ENCODE results near the gene POFUT2.

The POFUT2 gene

GRCh38 chr21:45244799-45245340 lies 42.8 kb downstream of the POFUT2 start:
- CTCF ChIA-PET, result no interaction called here
- DNase-seq (ENCODE audit: low read depth, low spot score), result no peak
- TF ChIP-seq, protein P1, sequence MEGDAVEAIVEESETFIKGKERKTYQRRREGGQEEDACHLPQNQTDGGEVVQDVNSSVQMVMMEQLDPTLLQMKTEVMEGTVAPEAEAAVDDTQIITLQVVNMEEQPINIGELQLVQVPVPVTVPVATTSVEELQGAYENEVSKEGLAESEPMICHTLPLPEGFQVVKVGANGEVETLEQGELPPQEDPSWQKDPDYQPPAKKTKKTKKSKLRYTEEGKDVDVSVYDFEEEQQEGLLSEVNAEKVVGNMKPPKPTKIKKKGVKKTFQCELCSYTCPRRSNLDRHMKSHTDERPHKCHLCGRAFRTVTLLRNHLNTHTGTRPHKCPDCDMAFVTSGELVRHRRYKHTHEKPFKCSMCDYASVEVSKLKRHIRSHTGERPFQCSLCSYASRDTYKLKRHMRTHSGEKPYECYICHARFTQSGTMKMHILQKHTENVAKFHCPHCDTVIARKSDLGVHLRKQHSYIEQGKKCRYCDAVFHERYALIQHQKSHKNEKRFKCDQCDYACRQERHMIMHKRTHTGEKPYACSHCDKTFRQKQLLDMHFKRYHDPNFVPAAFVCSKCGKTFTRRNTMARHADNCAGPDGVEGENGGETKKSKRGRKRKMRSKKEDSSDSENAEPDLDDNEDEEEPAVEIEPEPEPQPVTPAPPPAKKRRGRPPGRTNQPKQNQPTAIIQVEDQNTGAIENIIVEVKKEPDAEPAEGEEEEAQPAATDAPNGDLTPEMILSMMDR (IDR thresholded peaks at IDR 0.05; ENCODE audit: insufficient read depth, low read length, missing control alignments), result no peak
- H3K4me3 ChIP-seq (ENCODE audit: low read depth, low read length), result no peak overlapping the region
- POLR2A ChIA-PET, result no interaction called here

GRCh38 chr21:45243603-45244002 lies 44.1 kb downstream of the POFUT2 start:
- no peak overlapping the region for H3K4me3 ChIP-seq (ENCODE audit: low read depth, low read length)
- ChIA-PET POLR2A (no interaction called here), CTCF (no interaction called here)
- TF ChIP-seq, protein P1 (IDR thresholded peaks at IDR 0.05; ENCODE audit: insufficient read depth, low read length, missing control alignments), result no peak
- no peak for DNase-seq (ENCODE audit: low read depth, low spot score)

- TF ChIP-seq, protein P1 (IDR thresholded peaks at IDR 0.05; ENCODE audit: insufficient read depth, low read length, missing control alignments), result no peak
- POLR2A ChIA-PET, result no interaction called here
- no peak for DNase-seq (ENCODE audit: low read depth, low spot score)
- H3K4me3 ChIP-seq (ENCODE audit: low read depth, low read length), result no peak overlapping the region
- CTCF ChIA-PET, result no interaction called here
Observed at GRCh38 chr21:45241357-45241756, 46.3 kb downstream of the POFUT2 start.

GRCh38 chr21:45237401-45237800 lies 50.3 kb downstream of the POFUT2 start:
- ChIA-PET CTCF (interaction anchor here (1.0 to 1.3 kb wide), 2 partner anchors 70 to 98 kb away, joined by 3 to 6 read pairs; no protein-coding TSS in a partner anchor), POLR2A (no interaction called here)
- no peak for DNase-seq (ENCODE audit: low read depth, low spot score)
- H3K4me3 ChIP-seq (ENCODE audit: low read depth, low read length), result no peak overlapping the region
- TF ChIP-seq, protein P1 (IDR thresholded peaks at IDR 0.05; ENCODE audit: insufficient read depth, low read length, missing control alignments), result no peak

GRCh38 chr21:45236481-45236880 lies 51.2 kb downstream of the POFUT2 start:
- DNase-seq (ENCODE audit: low read depth, low spot score), result no peak
- ChIA-PET CTCF (interaction anchor here (1.0 to 1.7 kb wide), 3 partner anchors 69 to 98 kb away, joined by 3 to 6 read pairs (median 5); no protein-coding TSS in a partner anchor), POLR2A (no interaction called here)
- TF ChIP-seq, protein P1 (IDR thresholded peaks at IDR 0.05; ENCODE audit: insufficient read depth, low read length, missing control alignments), result no peak
- no peak overlapping the region for H3K4me3 ChIP-seq (ENCODE audit: low read depth, low read length)

- CTCF ChIA-PET, result interaction anchor here (1.7 kb wide), 1 partner anchor 95 kb away, joined by 5 read pairs; no protein-coding TSS in a partner anchor
- DNase-seq (ENCODE audit: low read depth, low spot score), result no peak
- TF ChIP-seq, protein P1 (IDR thresholded peaks at IDR 0.05; ENCODE audit: insufficient read depth, low read length, missing control alignments), result no peak
- POLR2A ChIA-PET, result no interaction called here
- H3K4me3 ChIP-seq (ENCODE audit: low read depth, low read length), result no peak overlapping the region
Observed at GRCh38 chr21:45235488-45235887, 52.2 kb downstream of the POFUT2 start.

Data from AG04449 (cell line).